ENCODE data around the gene GABBR1. TPM values are rescaled to one million over a fixed set of nuclear protein-coding genes. Genes with fewer than 3 reads are reported as not detected.

GABBR1 gene
- polyA plus RNA-seq, 1 donor = 33.1 TPM

DNA sequence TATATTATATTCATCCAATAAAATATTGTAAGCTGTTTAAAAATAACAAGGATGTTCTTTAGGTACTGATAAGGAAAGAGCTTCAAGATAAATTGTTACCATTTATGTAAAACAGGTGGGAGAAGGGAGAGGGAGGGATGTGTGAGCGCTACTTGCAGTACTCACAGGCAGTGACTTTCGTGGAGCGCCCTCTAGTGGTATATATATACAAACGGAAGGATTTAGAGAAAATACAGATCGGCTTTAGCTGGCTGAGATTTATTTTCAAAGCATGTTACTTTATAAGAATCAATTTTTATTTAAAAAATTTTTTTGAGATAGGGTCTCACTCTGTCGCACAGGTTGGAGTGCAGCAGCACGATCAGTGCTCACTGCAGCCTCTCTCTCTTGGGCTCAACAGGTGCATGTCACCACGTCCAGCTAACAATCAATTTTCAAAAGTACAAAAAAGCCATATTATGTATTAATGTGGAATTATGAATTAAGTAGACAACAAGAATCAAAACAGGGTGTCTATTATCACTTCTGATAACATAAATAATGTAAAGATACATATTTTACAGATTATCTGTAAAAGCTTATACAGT, 20.6 kb upstream of the GABBR1 start:
- peak; percentile 32 for DNase-seq (ENCODE audit: low read depth)

DNA sequence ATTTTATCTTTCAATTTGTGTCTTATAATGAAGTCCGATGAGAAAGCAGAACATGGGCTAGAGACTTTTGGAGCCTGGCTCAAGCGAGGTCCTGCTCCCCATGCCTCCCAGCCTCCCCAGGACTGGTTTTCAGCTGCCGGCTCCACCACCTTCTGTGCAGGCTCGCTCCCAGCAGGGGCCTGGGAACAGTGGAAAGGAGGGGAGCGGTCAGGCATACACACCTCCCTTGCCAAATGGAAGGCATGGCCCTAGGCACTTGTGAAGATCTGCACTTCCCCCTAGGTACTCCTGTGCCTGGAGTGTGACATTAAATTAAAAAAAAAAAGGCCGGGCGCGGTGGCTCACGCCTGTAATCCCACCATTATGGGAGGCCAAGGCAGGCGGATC, 19.2 kb upstream of the GABBR1 start:
- DNase-seq (ENCODE audit: low read depth) = no peak

DNA sequence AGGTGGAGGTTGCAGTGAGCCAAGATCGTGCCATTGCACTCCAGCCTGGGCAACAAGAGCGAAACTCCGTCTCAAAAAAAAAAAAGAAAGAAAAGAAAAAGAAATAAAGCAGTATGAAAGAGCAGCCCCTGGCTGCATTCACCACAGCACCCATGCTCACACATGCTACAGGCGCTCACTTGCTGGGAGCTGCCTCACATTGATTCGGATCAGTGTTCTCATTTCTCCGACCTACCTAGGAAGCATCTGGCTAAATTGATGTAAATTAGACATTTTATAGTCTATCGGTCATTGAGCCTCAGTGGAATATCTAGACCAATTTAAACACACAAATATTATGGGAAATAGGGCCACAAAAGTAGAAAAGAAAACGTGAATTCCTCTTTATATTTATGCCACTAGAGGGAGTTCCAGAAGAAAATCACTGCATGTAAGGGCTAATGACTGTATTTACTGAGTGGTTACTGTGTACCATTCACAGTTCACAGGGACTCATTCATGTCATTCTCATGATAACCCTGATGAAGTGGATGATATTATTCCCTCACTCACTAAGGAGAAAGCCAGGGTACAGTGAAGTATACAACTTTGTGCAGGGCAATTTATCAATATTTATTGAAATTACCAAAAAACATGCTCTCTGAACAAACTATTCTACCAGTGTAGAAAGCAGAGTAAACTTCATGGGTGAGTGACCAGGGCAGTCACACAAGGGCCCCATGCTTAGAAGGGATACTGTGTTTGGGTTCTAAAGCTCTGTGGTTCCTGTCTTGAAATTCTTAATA, 18.6 kb upstream of the GABBR1 start:
- DNase-seq (ENCODE audit: low read depth) = no peak

DNA sequence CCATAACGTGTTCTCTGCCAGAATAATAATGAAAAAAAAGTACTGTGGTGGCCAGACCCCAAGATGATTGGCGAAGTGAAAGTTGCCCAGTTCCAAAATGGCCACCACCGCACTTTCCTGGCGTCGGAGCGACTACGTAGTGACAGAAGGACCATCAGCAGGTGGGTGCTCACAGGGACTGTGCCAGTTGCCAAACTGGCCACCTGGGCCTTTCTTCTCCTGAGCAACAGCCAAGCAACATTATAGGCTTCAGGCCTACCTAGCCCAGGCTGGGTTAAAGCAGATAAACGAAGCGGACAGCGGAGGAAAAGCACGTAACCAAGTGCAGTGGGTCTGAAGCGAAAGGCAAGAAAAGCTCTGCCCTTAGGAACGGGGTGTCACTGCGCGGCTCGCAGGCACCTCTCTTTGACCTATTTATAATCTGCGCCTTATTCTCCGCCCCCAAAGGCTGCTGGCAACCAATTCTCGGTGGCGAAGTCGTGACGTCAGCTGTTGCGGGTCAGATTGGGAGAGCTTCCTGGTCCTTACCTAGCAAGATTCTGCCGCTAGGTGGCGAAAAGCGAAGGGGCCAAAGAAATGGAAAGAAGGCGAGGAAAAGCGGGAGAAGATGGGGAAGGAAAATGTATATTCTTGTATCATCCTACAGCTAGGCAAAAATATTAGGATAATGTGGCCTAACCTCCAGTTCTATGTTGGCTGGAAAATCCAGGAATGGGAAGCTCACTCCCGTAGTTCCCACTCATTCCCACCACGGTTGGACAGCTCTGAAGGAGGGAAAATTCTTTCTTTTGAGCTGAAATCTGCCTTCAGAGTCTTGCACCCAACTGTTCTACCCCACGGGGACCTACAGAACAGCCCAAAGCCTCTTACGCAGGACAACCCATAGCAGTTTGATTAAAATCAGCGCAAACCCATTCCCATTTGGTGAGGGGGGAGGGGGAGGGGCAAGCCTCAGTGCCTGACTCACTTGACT, 17.0 kb upstream of the GABBR1 start:
- peak; percentile 94 for DNase-seq (ENCODE audit: low read depth)

DNA sequence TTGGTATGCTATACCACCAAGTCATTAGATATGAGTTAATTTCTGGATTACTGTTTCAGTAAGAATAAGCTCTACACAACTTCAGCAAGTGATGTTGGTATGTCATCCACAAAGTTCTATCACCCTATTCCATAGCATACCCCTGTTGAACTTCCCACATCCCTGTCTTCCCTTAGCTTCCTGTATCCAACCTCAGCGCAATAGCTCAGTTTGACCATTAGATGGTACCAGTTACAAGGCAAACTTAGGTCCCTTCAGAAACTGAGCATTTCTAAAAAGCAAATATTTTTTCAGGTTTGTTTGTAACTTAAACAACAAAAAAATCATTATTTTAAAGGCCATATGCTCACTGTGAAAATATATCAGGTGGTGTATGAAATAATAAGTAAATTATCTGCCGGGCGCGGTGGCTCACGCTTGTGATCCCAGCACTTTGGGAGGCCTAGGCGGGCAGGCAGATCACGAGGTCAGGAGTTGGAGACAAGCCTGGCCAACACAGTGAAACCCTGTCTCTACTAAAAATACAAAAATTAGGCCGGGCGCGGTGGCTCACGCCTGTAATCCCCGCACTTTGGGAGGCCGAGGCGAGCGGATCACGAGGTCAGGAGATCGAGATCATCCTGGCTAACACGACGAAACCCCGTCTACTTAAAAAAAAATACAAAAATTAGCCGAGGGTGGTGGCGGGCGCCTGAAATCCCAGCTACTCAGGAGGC, 15.1 kb upstream of the GABBR1 start:
- no peak for DNase-seq (ENCODE audit: low read depth)

DNA sequence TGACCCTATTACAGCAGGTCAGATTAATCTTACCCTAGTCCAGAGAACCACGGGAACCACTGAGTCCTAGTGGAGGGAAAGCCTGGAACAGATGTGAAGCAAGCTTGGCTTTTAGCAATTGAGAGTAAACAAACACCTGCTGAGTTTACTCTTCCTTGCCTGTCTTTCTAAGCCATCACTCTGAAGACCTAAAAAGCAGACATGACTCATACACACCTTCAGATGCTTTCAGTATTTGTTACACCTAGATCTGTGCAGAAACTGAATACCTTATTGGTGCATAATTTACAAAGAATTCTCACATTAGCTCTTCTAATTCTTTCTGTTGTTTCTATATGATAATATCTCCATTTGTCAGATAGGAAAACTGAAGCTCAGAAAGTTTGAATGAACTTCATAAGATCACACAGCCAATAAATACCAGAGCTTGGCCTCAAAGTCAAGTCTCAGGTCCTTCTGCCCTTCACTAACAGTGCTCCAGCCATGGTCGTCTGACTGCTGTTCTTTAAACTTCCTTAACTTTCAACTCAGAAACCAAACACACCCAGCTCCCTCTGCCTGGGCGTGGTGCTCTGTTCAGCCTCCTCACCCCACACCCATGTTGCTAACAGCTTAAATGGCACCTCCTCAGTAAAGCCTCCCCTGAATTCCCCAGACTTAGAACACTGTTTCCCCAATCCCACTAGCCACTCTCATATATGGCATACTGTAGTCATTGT, 8.6 kb upstream of the GABBR1 start:
- DNase-seq (ENCODE audit: low read depth) = no peak

DNA sequence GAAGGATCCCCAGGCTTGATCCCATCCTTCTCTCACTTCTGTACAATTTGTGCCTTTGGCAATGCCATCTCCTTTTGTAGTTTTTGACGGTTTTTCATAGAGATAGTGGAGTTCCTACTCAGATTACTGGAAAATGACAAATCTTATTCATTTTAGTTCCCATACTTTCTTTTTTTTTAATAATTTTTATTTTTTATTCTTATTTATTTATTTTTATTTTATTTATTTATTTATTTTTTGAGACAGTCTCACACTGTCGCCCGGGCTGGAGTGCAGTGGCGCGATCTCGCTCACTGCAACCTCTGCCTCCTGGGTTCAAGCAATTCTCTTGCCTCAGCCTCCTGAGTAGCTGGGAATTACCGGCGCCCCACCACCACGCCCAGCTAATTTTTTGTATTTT, 4.3 kb upstream of the GABBR1 start:
- no peak for DNase-seq (ENCODE audit: low read depth)

DNA sequence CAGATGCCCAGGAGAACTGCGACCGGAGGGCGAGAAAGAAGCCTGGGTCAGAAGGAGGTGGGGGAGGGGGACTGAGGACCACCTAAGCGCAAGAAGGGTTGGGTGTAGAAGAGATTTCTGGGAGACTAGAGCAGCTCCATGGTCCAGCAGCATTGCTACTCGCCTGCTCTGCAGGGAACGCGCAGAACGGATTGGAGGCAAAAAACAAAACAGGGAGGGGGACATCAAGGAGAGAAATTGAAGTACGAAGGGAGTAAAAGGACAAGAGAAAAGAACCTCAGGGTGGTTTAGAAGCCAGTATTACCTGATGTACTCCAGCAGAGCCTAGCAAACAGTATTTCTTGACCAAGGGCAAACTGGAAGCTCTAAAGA, 537 bp upstream of the GABBR1 start:
- peak; percentile 19 for DNase-seq (ENCODE audit: low read depth)

DNA sequence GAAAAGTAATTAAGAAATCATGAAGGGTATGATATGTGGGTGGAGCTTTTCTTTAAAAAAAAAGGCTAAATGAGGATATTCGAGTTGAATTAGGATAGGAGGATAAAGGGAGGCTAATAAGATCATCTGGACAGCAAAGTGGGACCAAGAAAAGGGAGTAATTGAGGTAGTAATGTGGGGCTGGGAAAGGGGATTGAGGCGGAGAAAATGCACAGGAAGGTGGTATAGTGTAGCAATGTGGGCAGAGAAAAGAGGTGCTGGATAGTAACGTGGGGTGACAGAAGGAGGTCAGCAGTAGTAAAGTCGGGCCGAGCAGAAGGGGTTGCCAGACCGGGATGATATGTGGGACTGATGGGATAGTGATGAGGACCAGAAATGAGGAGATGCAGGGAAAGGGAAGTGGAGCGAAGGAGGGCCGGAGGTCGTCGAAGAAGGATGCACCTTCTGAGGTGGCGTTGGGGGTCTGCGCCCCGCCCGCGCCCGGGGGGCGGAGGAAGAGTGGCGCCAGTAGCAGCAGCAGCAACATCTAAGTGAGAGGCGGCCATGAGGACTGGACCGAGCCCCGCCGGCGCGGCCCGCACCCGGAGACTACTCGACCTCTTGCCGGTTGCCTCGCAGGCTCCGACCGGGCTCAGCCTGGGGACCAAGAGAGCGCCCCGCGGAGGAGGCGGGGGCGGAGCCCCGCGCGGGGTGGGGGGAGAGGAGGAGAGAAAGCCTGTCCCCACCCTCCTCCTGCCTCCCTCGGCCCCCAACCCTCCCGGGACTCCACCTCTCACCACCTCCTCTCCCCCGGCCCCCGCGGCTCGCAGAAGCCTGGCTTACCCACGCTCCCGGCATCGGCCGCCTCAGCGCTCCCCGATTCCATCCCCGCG, 887 bp downstream of the GABBR1 start:
- no peak for DNase-seq (ENCODE audit: low read depth)

DNA sequence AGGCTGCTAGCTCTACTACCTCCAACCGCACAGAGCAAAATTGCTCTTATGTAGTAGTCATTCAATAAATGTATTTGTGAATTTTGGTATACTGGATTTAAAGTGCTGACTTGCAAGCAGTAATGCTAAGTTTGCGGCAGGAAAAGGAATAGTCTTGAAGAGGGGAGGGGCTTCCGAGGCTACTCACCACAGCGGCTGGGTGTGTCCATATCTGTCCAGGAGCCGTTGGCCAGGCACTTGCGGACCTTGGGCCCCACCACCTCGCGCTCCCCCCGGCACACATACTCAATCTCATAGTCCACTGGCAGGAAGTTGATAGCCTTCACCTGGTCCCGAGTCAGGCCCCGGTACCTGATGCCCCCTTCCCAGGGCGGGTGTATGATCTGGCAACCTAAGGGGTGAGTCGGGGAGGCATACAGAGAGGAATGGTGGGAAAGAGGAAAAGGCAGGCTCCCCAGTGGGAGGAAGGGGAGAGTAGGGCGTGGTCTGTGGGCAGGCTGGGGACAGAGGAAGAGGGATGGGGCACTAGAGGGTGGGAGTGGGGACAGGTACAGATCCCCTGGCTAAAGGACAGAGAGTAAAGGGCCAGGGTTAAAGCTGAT, 1.7 kb downstream of the GABBR1 start:
- no peak for DNase-seq (ENCODE audit: low read depth)

DNA sequence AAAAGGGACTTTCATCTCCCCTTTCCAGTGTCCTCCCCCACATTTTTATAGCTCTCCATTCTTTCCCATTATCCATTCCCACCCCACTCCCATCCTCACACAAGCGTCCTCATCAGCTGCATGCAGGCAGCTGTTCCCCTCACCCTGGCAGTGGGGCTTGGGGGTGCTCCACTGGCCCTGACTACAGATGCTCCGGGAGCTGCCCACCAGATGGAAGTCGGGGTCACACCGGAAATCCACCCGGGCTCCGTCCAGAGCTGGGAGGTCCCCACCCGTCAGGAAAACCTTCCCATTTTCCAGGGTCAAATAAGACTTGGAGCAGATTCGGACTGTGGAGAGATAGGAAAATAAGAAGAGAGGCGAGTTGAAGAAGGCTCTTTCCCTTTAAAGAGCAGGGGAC, 2.7 kb downstream of the GABBR1 start:
- no peak for DNase-seq (ENCODE audit: low read depth)

DNA sequence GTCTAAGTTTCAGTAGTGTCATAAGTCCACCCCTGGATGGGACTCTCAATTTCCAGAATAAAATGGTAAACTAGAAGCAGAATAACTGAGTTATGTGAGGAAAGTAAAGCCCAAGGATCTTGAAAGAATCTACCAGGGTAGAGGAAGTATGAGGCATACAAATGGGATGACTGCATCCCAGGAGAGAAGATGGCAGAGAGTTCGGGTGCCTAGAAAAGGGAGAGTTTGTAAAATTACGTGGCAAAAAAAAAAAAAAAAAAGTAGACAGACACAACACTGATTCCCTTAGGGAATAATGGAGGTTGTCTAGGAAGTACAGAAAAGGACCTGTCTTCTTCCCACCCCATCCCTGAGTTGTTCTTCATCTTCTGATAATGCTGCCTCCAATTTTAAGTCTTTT, 3.4 kb downstream of the GABBR1 start:
- DNase-seq (ENCODE audit: low read depth) = no peak

DNA sequence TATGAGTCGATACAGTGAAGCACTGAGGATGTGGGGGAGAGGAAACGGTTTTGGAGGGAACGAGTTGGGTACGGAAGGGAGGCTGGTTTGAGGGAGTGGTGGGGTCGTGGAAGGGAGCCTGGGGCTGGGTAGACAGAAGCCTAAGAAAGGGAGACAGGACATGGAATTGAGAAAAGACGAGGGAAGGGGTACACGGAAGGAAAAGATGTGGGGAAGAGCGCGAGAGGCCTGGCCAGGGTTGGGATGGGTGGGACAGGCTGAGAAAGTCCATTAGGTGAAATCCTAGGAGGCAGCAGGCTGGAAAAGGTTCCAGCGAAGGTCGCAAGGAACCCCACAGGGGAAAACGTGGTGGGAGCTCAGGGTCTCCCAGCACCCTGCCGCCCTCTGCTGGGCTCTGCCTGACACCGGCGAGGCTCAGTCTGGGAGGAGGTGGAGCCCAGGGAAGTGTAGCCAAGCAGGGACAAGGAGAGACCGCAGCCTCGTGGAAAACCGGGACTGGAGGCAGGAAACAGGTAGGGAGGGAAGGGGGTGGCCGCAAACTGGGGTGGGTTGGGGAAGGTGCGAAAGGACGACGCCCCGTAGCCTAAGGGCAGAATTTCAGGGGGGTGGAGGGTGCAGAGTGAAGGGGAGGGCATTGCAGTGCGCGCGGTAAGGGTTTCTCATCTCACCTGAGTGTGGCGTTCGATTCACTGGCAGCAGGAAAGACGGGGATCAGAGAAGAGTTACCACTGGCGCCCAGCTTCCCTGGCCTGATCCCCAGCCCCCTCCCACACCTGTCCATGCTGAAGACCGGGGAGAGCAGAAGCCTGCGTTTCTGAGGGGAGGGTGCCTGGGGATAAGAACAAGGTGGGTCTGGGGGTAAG, 4.3 kb downstream of the GABBR1 start:
- peak; percentile 25 for DNase-seq (ENCODE audit: low read depth)

DNA sequence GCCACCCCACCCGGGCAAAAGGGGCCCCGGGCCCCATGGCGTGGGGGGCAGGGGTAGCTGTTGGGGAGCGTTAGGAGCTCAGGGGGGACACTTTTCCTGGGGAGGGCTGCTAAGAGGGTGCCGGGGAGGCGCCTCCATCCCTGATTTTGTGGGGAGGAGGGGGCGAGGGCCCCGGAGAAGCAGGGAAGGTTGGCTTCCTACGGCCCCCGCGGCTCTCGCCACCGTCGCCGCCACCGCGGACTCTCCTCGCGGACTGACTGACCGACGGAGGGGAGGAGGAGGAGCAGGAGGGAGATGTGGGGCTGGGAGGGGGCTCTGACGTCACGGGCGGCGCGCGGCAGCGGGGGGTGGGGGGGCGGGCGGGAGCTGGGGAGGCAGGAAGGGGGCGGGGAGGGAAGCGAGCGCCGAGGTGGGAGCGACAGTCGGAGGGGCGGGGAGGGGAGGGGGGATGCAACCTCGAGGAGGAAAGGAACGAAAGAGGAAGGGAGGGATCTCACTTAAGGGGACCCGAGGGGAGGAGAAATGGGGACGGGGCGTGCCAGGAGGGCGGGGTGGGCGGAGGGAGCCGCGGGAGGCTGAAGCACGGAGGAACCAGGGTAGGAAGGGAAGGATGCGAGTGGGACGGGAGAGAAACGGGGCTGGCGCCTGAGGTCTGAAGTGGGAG, 5.1 kb downstream of the GABBR1 start:
- peak; percentile 36 for DNase-seq (ENCODE audit: low read depth)

DNA sequence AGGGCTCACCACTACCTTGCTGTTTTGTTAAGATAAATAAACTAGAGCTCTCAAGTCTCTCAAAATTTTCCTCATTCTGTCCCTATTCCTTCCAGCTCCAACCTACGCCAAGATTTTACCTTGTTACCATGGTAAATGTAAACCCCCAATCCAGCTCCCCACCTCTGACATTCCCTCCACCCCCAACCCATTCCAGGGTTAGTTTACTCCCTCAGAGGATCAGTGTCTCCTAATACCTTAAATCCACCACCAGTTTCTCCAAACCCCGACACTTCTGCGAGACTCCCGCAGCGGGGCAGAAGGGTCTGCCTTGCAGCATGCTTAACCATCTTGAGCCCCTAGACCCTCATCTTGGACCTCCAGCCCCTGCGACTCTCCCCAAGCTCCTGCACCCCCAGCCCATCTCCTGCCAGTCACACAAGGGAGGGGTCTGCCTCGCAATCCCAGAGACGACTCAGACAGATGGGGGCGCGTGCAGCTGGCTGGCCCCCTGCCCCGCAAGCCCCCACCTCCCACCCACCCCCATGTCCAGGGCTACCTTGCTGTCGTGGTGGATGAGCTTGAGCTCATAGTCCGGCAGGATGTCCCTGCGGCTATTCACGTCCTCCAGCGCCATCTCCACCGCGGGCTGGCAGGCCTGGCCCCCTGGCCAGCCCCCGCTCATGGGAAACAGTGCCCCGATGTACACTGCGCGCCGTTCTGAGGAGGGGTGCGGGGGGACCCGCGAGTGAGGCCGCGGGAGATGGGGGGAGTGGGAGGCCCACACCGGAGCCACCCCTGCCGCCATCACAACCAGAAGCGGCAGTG, 5.8 kb downstream of the GABBR1 start:
- no peak for DNase-seq (ENCODE audit: low read depth)

DNA sequence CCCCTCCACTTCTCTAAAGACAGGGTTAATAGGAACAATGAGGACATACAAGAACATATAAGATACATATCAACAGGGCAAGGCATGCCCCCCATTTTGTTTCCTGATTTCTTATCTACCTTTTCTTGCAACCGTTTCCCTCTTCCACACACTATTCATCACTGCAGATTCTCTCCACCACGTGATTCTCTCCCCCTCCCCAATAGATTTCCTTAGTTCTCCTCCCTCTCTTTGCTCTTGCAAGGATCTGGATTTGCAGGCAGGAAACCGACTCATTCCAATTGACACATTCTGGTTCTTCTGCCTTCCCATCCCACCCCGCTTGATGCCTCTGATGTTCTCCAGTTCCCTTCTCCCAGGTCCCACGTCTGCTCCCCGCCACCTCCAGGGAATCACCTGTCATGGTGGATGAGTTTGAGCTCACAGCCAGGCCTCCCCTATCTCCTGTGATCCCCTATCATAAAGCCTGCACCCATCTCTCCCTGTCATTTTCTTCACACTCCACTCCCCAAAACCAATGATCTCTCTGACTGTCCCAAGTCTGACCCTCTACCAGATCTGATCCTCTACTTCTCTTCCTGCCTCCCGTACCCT, 7.5 kb downstream of the GABBR1 start:
- DNase-seq (ENCODE audit: low read depth) = no peak

DNA sequence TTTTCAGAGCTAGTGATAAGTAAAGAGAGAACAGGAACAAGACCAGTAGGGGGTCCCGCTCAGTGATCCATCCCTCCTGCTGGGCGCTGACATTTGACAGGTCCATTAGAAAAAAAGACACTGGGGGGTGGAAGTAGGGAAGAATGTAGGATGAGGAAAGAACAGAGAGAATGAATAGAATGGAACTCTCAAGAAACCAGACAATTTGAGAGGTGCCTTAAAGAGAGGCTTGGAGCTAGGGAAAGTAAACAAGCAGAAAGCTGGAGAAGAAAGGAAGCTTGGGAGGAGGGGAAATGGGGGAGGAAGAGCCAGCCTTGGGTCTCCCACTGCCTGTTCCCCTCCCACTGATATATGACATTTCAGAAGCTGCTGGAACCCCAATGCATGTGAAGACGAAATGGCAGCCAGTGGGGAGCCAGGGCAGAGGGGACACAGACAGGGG, 8.4 kb downstream of the GABBR1 start:
- DNase-seq (ENCODE audit: low read depth) = no peak

All from forelimb muscle (tissue), 1 donor.